BE2C (cell line): Measurements from ENCODE around the gene ZDHHC18.

ENCODE experiments used
- DNase-seq: peaks from one replicate; pipeline ENCODE4 v3.0.0-alpha.2; 2020
- H3K27me3 ChIP-seq: fragments of 250-450 bp; sonication (Bioruptor Pico); 2 replicates; pipeline ENCODE4 v1.5.1; 2020; ENCODE audit warnings: mild to moderate bottlenecking
- H3K36me3 ChIP-seq: fragments of 250-450 bp; sonication (Bioruptor Pico); 2 replicates; pipeline ENCODE4 v1.5.1; 2020; ENCODE audit warnings: mild to moderate bottlenecking
- H3K4me1 ChIP-seq: fragments of 250-450 bp; sonication (Bioruptor Pico); 2 replicates; pipeline ENCODE4 v1.5.1; 2020
- H3K4me3 ChIP-seq: 2 replicates; pipeline ENCODE4 v1.5.1; 2011; ENCODE audit warnings: low read depth, low read length
- H3K9me3 ChIP-seq: fragments of 250-450 bp; sonication (Bioruptor Pico); 2 replicates; pipeline ENCODE4 v1.5.1; 2020
- CTCF ChIP-seq: IDR thresholded peaks from 2 replicates; pipeline ENCODE4 v1.5.1; 2012; ENCODE audit warnings: mild to moderate bottlenecking, low read depth, low read length

The ZDHHC18 gene

GRCh38 chr1:26783646-26784022 lies 42.9 kb upstream of the ZDHHC18 start:
- DNase-seq, result no peak
- Histone ChIP-seq H3K9me3 (no peaks in the 10 kb centered on the region), H3K27me3 (no peaks in the 10 kb centered on the region), H3K4me1 (peaks cover 9% of the 10 kb centered on the region; the same call in 1 of the 2 replicates), H3K36me3 (peaks cover 21% of the 10 kb centered on the region), H3K4me3 (no peak overlapping the region)
- TF ChIP-seq CTCF, result no peak

- no peak for TF ChIP-seq CTCF
- DNase-seq, result peak; percentile 21
- no peak overlapping the region for H3K4me3 ChIP-seq
- H3K4me1 ChIP-seq, result peaks cover 9% of the 10 kb centered on the region; the same call in 1 of the 2 replicates
- no peaks in the 10 kb centered on the region for H3K27me3 ChIP-seq
- H3K36me3 ChIP-seq, result peaks cover 14% of the 10 kb centered on the region
- no peaks in the 10 kb centered on the region for H3K9me3 ChIP-seq
Measured at GRCh38 chr1:26784023-26784871, 42.2 kb upstream of the ZDHHC18 start.

- Histone ChIP-seq H3K27me3 (no peaks in the 10 kb centered on the region), H3K9me3 (no peaks in the 10 kb centered on the region), H3K4me1 (peaks cover 9% of the 10 kb centered on the region; the same call in 1 of the 2 replicates), H3K4me3 (no peak overlapping the region), H3K36me3 (peaks cover 8% of the 10 kb centered on the region)
- no peak for TF ChIP-seq CTCF
- DNase-seq, result no peak
Measured at GRCh38 chr1:26784886-26785285, 41.6 kb upstream of the ZDHHC18 start.

GRCh38 chr1:26785611-26786436 lies 40.7 kb upstream of the ZDHHC18 start:
- peaks cover 9% of the 10 kb centered on the region; the same call in 1 of the 2 replicates for H3K4me1 ChIP-seq
- H3K9me3 ChIP-seq, result no peaks in the 10 kb centered on the region
- DNase-seq, result no peak
- TF ChIP-seq CTCF, result no peak
- no peaks in the 10 kb centered on the region for H3K27me3 ChIP-seq
- H3K4me3 ChIP-seq, result no peak overlapping the region
- no peaks in the 10 kb centered on the region for H3K36me3 ChIP-seq

GRCh38 chr1:26786437-26787380 lies 39.8 kb upstream of the ZDHHC18 start:
- TF ChIP-seq CTCF, result no peak
- H3K4me1 ChIP-seq, result peaks cover 9% of the 10 kb centered on the region; the same call in 1 of the 2 replicates
- H3K36me3 ChIP-seq, result no peaks in the 10 kb centered on the region
- H3K9me3 ChIP-seq, result no peaks in the 10 kb centered on the region
- peak overlapping the region; percentile 75 for H3K4me3 ChIP-seq
- DNase-seq, result peak; percentile 52
- no peaks in the 10 kb centered on the region for H3K27me3 ChIP-seq
